Esophagus muscularis mucosa (tissue), 3 donors: ENCODE results near the gene MME.

Source experiments
- CTCF ChIP-seq, 3 experiments: fragments of 200-600 bp in 2 of 3; fragments of 450-650 bp in 1 of 3; sonication (generic) in 2 of 3; IDR thresholded peaks; one replicate each; pipeline ENCODE4 v1.5.1; 2017 to 2019; ENCODE audit warnings: antibody characterized with exemption in 3 of 3, mild to moderate bottlenecking in 2 of 3, moderate library complexity in 1 of 3
- POLR2AphosphoS5 ChIP-seq, 2 donors: sonication (generic); formaldehyde crosslinking; IDR thresholded peaks; one replicate each; pipeline ENCODE4 v1.6.1; 2017; ENCODE audit warnings: antibody characterized with exemption in 2 of 2

GRCh38 chr3:155097009-155097349 lies 16.9 kb downstream of the MME start:
- TF ChIP-seq CTCF (IDR thresholded peaks at IDR 0.05) (no peak), POLR2AphosphoS5 (IDR thresholded peaks at IDR 0.05) (no peak)
